Right ventricle myocardium inferior (tissue), 1 donor: ENCODE data around the gene RBBP4. TPM values are rescaled to one million over a fixed set of nuclear protein-coding genes. Genes with fewer than 3 reads are reported as not detected.
"Not testable (repeated sequence)": the region's sequence is repeated elsewhere in the genome, so short reads cannot be mapped to it uniquely, and the experiment has no call there.

Experiments used
- ATAC-seq: fragments of 200-7000 bp; cut with Tn5 transposase; one replicate; pipeline ENCODE4 v1.9.1; 2020; ENCODE audit warnings: mild to moderate bottlenecking, moderate library complexity
- DNase-seq: peaks from one replicate; pipeline ENCODE4 v3.0.0; 2021; ENCODE audit errors: missing footprints
- intact Hi-C: fragments of 100-400 bp; cut with DNase I; formaldehyde crosslinking; loops from one replicate; pipeline ENCODE4 v1.11.0; 2022
- long read RNA-seq: library from polyadenylated mRNA; unstranded; transcript quantifications from one replicate; pipeline ENCODE4 v2.0.0, GENCODE V29; 2021
- total RNA-seq: library from RNA; stranded (reverse); fragmentation: NEBNext Ultra II Directional; extraction: Animal tissue kit (Norgen Biotek cat#: 25700); gene quantifications from one replicate; pipeline ENCODE4 v1.2.1, GENCODE V29; 2021
- donor health status: DM: no; HTN: yes; CAD: no; lungs with severe emphysema.

The RBBP4 gene
- 102 TPM for total RNA-seq
- long read RNA-seq, full-length matches to known transcripts: 62 of 66 reads
- long read RNA-seq, partial matches to known transcripts: 2 of 66 reads
- long read RNA-seq, other reads (novel, unspliced or antisense): 2 of 66 reads

DNA sequence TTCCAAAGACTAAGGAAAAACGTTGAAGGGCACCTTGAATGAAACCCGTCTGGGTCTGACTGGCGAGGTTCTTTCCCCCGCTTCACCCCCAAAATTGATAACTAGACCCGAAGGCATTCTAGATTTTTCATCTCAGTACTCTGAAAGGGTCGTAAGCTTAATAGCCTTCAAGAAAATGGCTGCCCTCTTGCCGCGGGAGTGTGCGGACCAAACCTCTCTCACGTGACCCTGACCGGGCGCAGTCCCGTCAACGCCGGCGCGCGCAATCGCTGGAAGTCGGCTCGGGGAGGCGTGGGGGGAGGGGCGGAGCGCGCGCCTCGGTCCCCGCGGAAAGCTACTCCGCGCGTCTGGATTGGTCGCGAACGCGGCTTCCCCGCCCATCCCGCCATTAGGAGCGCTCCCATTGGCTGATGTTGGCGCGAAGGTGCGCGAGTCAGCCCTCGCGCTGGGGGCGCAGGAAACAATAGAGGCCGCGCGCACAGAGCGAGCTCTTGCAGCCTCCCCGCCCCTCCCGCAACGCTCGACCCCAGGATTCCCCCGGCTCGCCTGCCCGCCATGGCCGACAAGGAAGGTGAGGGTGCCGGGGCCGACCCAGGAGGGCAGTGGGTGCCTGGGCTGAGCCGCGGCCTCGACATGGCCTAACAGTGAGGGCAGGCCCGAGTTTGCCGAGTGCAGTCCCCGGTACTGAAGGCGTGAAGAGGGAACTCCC, at the start of gene RBBP4:
Gene RBBP4, plus strand, starts transcription at position 457 of the 709 bp plus-strand sequence. Its CDS starts 99 bp downstream, at position 556.
- ATAC-seq (peak; percentile 97), DNase-seq (peak; percentile 99)
- intact Hi-C loops: no loop called here

DNA sequence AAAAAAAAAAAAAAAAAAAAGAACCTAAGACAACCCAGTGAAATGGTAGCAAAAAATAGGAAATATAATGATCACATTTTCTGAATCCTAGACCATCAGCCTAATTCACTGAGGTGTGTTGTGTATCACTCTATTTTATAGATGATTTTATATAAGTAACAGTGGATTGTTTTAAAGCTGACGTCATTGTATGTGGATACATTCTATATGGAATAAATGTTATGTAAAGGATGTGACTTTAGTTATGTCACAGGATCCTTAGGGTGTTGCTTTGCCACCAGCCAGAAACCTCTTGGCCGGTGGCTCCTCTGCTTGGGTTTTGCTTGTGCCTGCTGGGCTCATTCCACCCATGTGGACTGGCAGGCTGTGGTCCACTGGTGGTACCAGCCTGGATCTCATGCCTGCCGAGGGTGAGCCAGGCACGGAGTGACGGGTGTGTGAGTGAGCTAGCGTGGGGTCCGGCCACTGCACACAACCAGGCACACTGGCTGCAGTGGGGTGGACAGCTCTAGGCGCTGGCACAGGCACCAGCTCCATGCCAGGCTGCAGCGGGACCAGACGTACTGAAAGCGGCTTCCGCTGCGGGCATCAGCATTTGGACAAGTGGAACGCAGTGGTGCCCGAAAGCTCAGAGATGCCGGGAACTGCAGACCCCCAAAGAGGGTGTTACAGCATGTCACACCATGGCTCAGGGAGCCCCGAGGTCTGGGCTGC, 45.1 kb upstream of the RBBP4 start:
- intact Hi-C loops: loop anchor here (5.0 kb wide), 1 partner anchor 64 kb away; no protein-coding TSS in a partner anchor
- no peak for DNase-seq
- no peak for ATAC-seq

GRCh38 chr1:32606565-32607371, 44.2 kb upstream of the RBBP4 start:
- DNase-seq (no peak), ATAC-seq (no peak)
- intact Hi-C loops: loop anchor here (5.0 kb wide), 1 partner anchor 64 kb away; no protein-coding TSS in a partner anchor

GRCh38 chr1:32609180-32609579, 41.8 kb upstream of the RBBP4 start:
- intact Hi-C loops: loop anchor here (5.0 kb wide), 1 partner anchor 67 kb away; no protein-coding TSS in a partner anchor
- DNase-seq: no peak
- ATAC-seq: no peak

DNA sequence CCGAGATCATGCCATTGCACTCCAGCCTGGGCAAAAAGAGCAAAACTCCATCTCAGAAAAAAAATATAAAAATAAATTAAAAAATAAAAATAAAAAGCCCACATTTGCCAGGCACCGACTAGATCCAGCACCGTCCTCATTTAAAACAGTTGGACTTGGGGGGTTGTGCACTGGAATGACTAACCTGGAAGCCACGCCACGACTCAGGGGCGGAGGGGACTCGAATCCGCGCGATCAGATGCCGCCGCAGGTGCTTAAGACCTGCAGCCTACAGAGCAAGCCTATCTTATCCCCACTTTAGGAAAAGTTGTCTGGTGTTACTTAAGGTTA, 39.2 kb upstream of the RBBP4 start:
- intact Hi-C loops: no loop called here
- ATAC-seq (no peak), DNase-seq (no peak)

DNA sequence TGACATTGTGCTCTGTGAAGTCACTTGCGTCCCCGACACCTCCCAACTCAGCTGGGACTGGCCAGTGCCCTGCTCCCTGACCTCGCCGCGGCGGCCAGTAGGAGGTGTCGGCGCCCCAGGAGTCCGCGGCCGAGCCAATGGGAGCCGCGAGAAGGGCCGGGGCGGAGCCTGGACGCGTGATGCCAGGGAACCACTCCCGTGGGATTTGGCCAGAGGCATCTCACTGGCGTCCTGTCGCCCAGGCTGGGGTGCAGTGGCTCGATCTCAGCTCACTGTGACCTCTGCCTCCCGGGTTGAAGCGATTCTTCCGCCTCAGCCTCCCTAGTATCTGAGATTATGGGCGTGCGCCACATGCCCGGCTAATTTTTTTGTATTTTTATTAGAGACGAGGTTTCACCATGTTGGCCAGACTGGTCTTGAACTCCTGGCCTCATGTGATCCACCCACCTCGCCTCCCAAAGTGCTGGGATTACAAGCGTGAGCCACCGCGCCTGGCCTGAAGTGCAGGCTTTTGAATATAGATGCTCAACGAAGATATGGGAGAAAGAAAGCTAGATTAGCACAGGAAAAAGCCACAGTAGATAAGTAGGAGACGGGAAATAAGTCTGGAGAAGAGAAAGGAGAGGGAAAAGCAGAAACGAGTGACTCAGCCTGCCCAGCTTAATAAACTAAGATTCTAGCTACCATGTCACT, 38.7 kb upstream of the RBBP4 start:
- intact Hi-C loops: no loop called here
- peak; percentile 100 for ATAC-seq
- peak; percentile 94 for DNase-seq

- intact Hi-C loops: no loop called here
- DNase-seq: no peak
Observed at GRCh38 chr1:32613472-32613871, 37.5 kb upstream of the RBBP4 start.

DNA sequence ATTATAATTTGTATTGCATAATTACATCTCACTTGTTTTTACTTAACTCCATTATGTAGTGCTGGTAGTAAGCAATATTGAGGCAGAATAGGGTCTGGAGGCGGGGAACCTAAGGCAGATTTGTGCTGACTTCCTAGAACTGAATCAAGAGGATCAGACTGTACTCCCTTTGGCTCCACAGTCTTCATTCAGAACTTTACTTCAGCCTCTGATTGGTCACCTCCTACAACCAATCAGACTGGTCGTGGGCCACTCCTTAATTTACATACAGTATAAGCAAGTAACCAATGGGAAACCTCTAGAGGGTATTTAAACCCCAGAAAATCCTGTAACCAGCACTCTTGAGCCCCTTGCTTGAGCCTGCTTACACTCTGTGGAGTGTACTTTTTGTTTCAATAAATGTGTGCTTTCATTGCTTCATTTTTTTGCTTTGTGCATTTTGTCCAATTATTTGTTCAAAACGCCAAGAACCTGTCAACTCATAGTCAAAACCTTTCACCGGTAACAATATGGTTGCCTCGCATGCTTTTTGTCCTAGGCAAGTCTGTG, 32.3 kb upstream of the RBBP4 start:
- DNase-seq (no peak), ATAC-seq (no peak)
- intact Hi-C loops: no loop called here

More at GRCh38 chr1:32613472-32613871, 37.5 kb upstream of the RBBP4 start:
- no peak for ATAC-seq

DNA sequence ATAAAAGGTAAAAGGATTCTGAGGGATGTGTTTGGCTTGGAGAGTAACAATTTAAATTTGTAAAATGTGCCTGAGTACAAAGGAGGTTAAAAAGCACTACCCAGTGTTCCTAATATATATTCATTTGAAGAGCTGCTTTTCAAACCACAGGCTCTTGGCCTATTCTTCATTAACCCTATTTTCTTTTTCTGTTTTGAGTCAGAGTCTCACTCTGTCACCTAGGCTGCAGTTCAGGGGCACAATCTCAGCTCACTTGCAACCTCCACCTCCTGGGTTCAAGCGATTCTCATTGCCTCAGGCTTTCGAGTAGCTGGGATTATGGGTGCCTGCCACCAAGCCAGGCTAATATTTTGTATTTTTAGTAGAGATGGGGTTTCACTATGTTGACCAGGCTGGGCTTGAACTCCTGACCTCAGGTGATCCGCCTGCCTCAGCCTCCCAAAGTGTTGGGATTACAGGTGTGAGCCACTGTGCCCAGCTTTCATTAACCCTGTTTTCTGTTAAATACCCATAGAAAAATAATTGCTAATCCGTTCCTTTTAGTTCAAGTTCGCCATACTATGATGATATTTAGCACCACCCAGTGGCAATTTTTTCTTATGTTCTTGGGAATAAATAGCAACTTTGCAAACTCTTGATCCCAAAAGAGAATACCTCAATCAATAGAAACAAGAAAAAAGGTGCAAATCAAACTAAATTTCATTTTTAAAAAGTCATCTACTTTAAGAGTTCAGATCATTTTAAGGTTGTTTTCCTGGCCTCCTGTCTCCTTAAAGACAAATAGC, 31.1 kb upstream of the RBBP4 start:
- DNase-seq: no peak
- no peak for ATAC-seq
- intact Hi-C loops: no loop called here

GRCh38 chr1:32622205-32622604, 28.8 kb upstream of the RBBP4 start:
- intact Hi-C loops: no loop called here

DNA sequence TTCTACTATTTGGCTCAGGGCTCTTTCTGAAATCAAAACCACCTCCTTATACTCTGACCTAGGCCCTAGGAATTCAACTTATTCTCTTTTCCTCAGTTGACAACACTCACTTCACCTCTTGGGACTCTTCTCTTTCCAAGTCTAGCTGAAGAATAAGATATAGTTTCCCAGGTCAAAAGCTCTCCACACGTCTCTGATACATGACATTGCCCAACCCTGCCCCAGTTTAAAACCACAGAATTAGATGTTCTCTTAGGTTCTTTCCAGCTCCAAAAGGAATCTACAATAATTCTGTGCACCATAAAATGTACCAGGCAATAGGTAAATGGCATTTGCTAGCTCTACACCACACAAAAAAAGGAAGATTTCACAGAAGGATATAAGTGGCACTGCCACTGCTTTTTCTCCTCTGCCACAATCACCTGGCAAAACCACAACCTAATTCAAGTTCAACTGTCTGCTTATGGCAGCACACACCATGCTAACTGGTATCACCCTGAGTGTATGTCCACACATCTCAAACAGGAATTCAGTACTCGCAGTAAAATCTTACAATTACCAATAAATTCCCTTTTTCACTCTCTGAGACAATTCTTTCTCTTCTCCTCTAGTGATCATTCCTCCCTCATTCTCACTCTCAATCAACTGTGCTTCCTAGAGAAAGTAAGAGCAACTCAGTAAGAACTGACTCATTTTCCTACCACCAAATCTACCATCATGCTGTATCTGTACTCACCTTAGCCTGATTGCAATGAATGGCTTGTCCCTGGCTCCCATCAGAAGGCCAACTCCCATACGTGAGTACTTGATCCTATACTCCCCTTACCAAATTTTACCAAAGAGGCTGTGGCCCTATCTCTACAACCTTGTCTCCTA, 28.0 kb upstream of the RBBP4 start:
- DNase-seq (no peak), ATAC-seq (no peak)
- intact Hi-C loops: no loop called here

More at GRCh38 chr1:32622205-32622604, 28.8 kb upstream of the RBBP4 start:
- DNase-seq (no peak), ATAC-seq (no peak)

GRCh38 chr1:32623775-32624174, 27.2 kb upstream of the RBBP4 start:
- ATAC-seq: no peak
- intact Hi-C loops: no loop called here
- DNase-seq: no peak

GRCh38 chr1:32626176-32626575, 24.8 kb upstream of the RBBP4 start:
- intact Hi-C loops: no loop called here
- DNase-seq: no peak
- no peak for ATAC-seq

DNA sequence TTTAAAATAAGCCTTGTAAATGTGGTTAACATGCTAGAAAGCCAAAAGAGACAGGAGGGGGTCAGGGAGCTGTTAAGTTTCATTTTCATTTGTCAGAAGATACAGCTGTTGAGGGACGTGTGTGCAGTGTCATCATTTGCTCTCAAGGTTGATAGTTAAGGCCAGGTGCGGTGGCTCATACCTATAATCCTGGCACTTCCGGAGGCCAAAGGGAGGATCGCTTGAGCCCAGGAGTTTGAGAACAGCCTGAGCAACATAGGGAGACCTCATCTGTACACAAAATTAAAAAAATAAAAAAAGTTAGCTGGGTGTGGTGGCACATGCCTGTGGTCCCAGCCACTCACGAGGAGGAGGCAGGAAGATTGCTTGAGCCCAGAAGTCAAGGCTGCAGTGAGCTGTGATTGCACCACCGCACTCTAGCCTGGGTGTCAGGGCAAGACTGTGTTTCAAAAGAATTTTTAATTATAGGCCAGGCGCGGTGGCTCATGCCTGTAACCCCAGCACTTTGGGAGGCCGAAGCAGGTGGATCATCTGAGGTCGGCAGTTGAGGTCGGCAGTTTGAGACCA, 23.3 kb upstream of the RBBP4 start:
- intact Hi-C loops: no loop called here
- DNase-seq (no peak), ATAC-seq (no peak)

DNA sequence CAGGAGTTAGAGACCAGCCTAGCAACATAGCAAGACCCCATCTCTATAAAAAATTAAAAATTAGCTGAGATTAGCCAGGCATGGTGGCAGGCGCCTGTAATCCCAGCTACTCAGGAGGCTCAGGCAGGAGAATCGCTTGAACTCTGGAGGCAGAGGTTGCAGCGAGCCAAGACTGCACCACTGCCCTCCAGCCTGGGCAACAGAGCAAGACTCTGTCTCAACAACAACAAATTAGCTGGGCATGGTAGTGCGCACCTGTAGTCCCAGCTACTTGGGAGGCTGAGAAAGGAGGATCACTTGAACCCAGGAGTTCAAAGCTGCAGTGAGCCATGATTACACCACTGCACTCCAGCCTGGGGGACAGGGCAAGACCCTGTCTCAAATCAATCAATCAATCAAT, 20.8 kb upstream of the RBBP4 start:
- intact Hi-C loops, ATAC-seq, DNase-seq: not testable (repeated sequence)

DNA sequence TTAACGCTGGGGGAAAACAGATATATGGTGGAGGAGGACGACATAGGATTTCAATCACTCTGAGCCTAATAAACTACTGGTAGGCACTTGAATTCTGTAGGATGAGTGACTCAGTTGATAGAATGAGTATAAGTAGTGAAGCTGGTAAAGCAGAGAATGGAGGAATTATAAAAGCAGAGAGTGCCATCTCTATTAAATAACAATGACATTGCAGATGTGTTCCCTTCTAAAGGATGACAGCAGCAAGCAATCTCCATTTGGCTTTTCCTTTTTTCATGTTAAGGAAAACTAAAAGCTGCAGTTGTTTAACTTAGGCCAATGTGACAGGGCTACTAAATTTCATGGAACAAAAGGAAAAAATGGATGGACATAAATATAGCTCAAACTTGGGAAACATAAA, 18.2 kb upstream of the RBBP4 start:
- intact Hi-C loops: no loop called here
- DNase-seq (no peak), ATAC-seq (no peak)
